Neural cell (in vitro differentiated cells): ENCODE data around the gene UQCRH.

Experiments
- CTCF ChIP-seq: fragments of 450-650 bp; IDR thresholded peaks from 2 replicates; pipeline ENCODE4 v1.5.1; 2014; ENCODE audit warnings: antibody characterized with exemption, mild to moderate bottlenecking, moderate library complexity; ENCODE audit not compliant: poor library complexity, severe bottlenecking
- EP300 ChIP-seq: fragments of 450-650 bp; conservative IDR thresholded peaks from 2 replicates; pipeline ENCODE4 v1.6.1; 2014; ENCODE audit warnings: antibody characterized with exemption, mild to moderate bottlenecking, moderate library complexity; ENCODE audit not compliant: poor library complexity, severe bottlenecking
- EZH2 ChIP-seq: fragments of 200-600, 300-800 bp; shearing (Covaris generic), sonication (generic); IDR thresholded peaks from 2 replicates; pipeline ENCODE4 v1.6.1; 2014; ENCODE audit warnings: antibody characterized with exemption, low read length, borderline replicate concordance, mild to moderate bottlenecking; ENCODE audit not compliant: insufficient read depth, poor library complexity, severe bottlenecking
- RAD21 ChIP-seq: fragments of 450-650 bp; conservative IDR thresholded peaks from 2 replicates; pipeline ENCODE4 v1.6.1; 2014; ENCODE audit warnings: antibody characterized with exemption, mild to moderate bottlenecking, moderate library complexity
- SMC3 ChIP-seq: fragments of 450-650 bp; conservative IDR thresholded peaks from 2 replicates; pipeline ENCODE4 v1.6.1; 2014; ENCODE audit warnings: antibody characterized with exemption, mild to moderate bottlenecking, moderate library complexity; ENCODE audit not compliant: poor library complexity
- TAF1 ChIP-seq: IDR thresholded peaks from 2 replicates; pipeline ENCODE4 v1.6.1; 2012; ENCODE audit warnings: low read depth

- peak; percentile 99 for TF ChIP-seq CTCF
- TF ChIP-seq SMC3, result peak; percentile 70
- TF ChIP-seq EZH2, result no peak
- peak; percentile 77 for TF ChIP-seq EP300
- peak; percentile 97 for TF ChIP-seq TAF1
- peak; percentile 64 for TF ChIP-seq RAD21
Measured at GRCh38 chr1:46340404-46341221, 37.1 kb downstream of the UQCRH start, which contains the start of gene NSUN4.
